K562 (cell line): Measurements from ENCODE around the gene CCNQ. TPM values are rescaled to one million over a fixed set of nuclear protein-coding genes. Genes with fewer than 3 reads are reported as not detected.

Experiments used
- CTBP1 ChIP-seq: fragments of 450-650 bp; IDR thresholded peaks from 2 replicates; pipeline ENCODE4 v1.6.1; 2016; ENCODE audit warnings: borderline replicate concordance
- CUX1 ChIP-seq: fragments of 200-800 bp; sonication (Bioruptor generic); IDR thresholded peaks from 2 replicates; pipeline ENCODE4 v1.6.1; 2016; ENCODE audit warnings: missing genetic modification characterization, missing compliant biosample characterization
- ELK1 ChIP-seq: sonication (generic); formaldehyde crosslinking; IDR thresholded peaks from 2 replicates; pipeline ENCODE4 v1.8.1; 2022; ENCODE audit warnings: missing genetic modification reagents
- HMGN3 ChIP-seq: IDR thresholded peaks from 2 replicates; pipeline ENCODE4 v1.6.1; 2011; ENCODE audit warnings: borderline replicate concordance, low read depth, mild to moderate bottlenecking, mixed read lengths, low read length; ENCODE audit not compliant: insufficient read length; ENCODE audit errors: extremely low read depth
- KAT7 ChIP-seq: sonication (generic); formaldehyde crosslinking; IDR thresholded peaks from 2 replicates; pipeline ENCODE4 v1.8.0; 2022; ENCODE audit warnings: missing genetic modification reagents, mild to moderate bottlenecking, borderline replicate concordance
- KAT8 ChIP-seq: fragments of 450-650 bp; IDR thresholded peaks from 2 replicates; pipeline ENCODE4 v1.6.1; 2016; ENCODE audit warnings: low read depth, mild to moderate bottlenecking
- PYGO2 ChIP-seq: fragments of 450-650 bp; IDR thresholded peaks from 2 replicates; pipeline ENCODE4 v1.6.1; 2016; ENCODE audit warnings: mild to moderate bottlenecking, missing genetic modification characterization, moderate library complexity, missing compliant biosample characterization
- RBM17 ChIP-seq: fragments of 200-400 bp; formaldehyde crosslinking; IDR thresholded peaks from 2 replicates; pipeline ENCODE4 v1.6.1; 2017; ENCODE audit warnings: low read depth, mild to moderate bottlenecking, low read length, borderline replicate concordance
- RREB1 ChIP-seq: fragments of 250-450 bp; sonication (Bioruptor Pico); IDR thresholded peaks from 2 replicates; pipeline ENCODE4 v1.4.0; 2020
- STAG1 ChIP-seq: sonication (generic); formaldehyde crosslinking; IDR thresholded peaks from 2 replicates; pipeline ENCODE4 v1.5.0; 2020; ENCODE audit warnings: missing genetic modification reagents, borderline replicate concordance
- USF1 ChIP-seq: sonication (generic); formaldehyde crosslinking; IDR thresholded peaks from 2 replicates; pipeline ENCODE4 v1.9.0; 2022; ENCODE audit warnings: mild to moderate bottlenecking, missing genetic modification reagents
- ZBTB17 ChIP-seq: fragments of 450-650 bp; formaldehyde crosslinking; IDR thresholded peaks from 2 replicates; pipeline ENCODE4 v1.4.0; 2020; ENCODE audit warnings: mild to moderate bottlenecking
- ZNF134 ChIP-seq: fragments of 250-450 bp; sonication (Bioruptor Pico); conservative IDR thresholded peaks from 2 replicates; pipeline ENCODE4 v1.4.0; 2020
- polyA plus RNA-seq, 8 experiments: library from polyadenylated mRNA; depleted of rRNA in 4 of 8; stranded (reverse) in 5 of 8; unstranded in 3 of 8; fragments of >200 nt; fragmentation: Nextera tagmentation in 2 of 8; fragmentation: Illumina TruSeq in 1 of 8; extraction: Ambion mirVana in 2 of 8; extraction: Trizol in 1 of 8; gene quantifications; 2 replicates each; pipeline versions ENCODE4 v1.2.1 to v1.2.3, GENCODE V29; 2011 to 2014; ENCODE audit warnings: inconsistent platforms in 1 of 8, missing spikeins in 1 of 8
- total RNA-seq, 7 experiments: library from RNA; depleted of rRNA in 6 of 7; stranded (reverse); fragments of >200 nt in 6 of 7; fragmentation: Illumina TruSeq in 2 of 7; extraction: Trizol in 2 of 7; gene quantifications; 2 replicates each; pipeline versions ENCODE4 v1.2.1 to v1.2.3, GENCODE V29; 2011 to 2021; ENCODE audit warnings: low replicate concordance in 1 of 7

The CCNQ gene
- total and polyA plus RNA-seq, 9 of the 15 experiments (the other 6 are each of a cell fraction or from before 2014, with no cell fraction given): 0.92 to 53.8 (median 25.3) TPM

- TF ChIP-seq CUX1 (CRISPR knock-in tag): no peak
- no peak for TF ChIP-seq ZNF134 (CRISPR knock-in tag)
- TF ChIP-seq CTBP1: no peak
- no peak for TF ChIP-seq HMGN3
- TF ChIP-seq KAT8: no peak
- TF ChIP-seq ELK1 (CRISPR knock-in tag): no peak
- TF ChIP-seq ZBTB17 (CRISPR knock-in tag): no peak
- no peak for TF ChIP-seq RREB1 (CRISPR knock-in tag)
- no peak for TF ChIP-seq PYGO2 (tag)
- no peak for TF ChIP-seq STAG1
- TF ChIP-seq RBM17: no peak
- no peak for TF ChIP-seq USF1 (CRISPR knock-in tag)
- TF ChIP-seq KAT7 (CRISPR knock-in tag): no peak
Observed at GRCh38 chrX:153643431-153644351, 44.8 kb upstream of the CCNQ start (continued).
